Suprapubic skin (tissue), 4 donors: ENCODE measurements around the gene ESRRB.

ENCODE experiments used
- EP300 ChIP-seq: sonication (generic); formaldehyde crosslinking; IDR thresholded peaks from one replicate; pipeline ENCODE4 v1.6.1; 2017; ENCODE audit warnings: antibody characterized with exemption
- POLR2A ChIP-seq, 2 donors: fragments of 450-650 bp; IDR thresholded peaks; one replicate each; pipeline ENCODE4 v1.6.1; 2017; ENCODE audit warnings: antibody characterized with exemption in 2 of 2, mild to moderate bottlenecking in 2 of 2, moderate library complexity in 2 of 2
- POLR2AphosphoS5 ChIP-seq, 3 donors: sonication (generic); formaldehyde crosslinking; IDR thresholded peaks; one replicate each; pipeline ENCODE4 v1.6.1; 2017; ENCODE audit warnings: antibody characterized with exemption in 3 of 3
- TF ChIP-seq, protein P1 (sequence below), 2 donors: fragments of 200-600 bp in 1 of 2; fragments of 450-650 bp in 1 of 2; sonication (generic) in 1 of 2; IDR thresholded peaks; one replicate each; pipeline ENCODE4 v1.5.1; 2016 to 2019; ENCODE audit warnings: antibody characterized with exemption in 2 of 2, mild to moderate bottlenecking in 1 of 2, moderate library complexity in 1 of 2

DNA sequence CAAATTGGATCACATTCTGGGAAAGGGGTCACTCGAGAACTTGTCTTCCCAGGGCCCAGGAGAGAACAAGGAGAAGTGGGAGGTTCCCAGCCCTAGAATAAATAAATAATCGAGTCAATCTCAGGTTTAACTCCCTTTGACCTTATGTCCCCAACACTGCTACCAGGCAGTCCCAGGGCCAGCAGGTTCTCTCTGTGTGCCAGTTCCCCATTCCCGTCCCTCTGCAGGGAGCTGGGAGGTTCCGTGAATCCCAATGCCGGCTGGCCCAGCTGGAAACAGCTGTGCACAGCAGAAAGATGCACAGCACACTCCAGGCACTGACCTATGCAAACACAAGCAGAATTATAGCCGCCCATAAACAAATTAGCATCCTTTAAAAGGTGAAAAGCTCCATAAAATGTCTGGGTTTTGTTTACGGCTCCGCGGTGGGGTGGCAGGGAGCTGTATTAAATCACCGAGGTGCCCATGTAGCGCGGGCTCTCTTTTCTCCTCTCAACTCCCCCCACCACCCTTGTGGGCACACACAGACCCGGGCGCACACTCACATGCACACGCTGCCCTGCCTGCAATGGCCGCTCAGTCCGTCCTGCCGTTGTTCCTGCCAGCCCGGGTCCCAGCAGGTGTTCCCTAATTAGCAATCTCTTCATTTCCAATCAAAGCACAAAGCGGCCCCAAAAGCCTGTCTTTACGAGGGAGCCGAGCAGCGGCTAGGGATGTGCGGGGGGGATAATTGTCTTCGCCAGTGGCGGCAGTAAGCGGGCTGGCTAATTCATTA is 46.6 kb upstream of the ESRRB start:
- TF ChIP-seq, protein P1, sequence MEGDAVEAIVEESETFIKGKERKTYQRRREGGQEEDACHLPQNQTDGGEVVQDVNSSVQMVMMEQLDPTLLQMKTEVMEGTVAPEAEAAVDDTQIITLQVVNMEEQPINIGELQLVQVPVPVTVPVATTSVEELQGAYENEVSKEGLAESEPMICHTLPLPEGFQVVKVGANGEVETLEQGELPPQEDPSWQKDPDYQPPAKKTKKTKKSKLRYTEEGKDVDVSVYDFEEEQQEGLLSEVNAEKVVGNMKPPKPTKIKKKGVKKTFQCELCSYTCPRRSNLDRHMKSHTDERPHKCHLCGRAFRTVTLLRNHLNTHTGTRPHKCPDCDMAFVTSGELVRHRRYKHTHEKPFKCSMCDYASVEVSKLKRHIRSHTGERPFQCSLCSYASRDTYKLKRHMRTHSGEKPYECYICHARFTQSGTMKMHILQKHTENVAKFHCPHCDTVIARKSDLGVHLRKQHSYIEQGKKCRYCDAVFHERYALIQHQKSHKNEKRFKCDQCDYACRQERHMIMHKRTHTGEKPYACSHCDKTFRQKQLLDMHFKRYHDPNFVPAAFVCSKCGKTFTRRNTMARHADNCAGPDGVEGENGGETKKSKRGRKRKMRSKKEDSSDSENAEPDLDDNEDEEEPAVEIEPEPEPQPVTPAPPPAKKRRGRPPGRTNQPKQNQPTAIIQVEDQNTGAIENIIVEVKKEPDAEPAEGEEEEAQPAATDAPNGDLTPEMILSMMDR (IDR thresholded peaks at IDR 0.05) = no peak
- no peak for TF ChIP-seq POLR2A (IDR thresholded peaks at IDR 0.05)
- TF ChIP-seq POLR2AphosphoS5 (IDR thresholded peaks at IDR 0.05) = no peak
- TF ChIP-seq EP300 = no peak
